ENCODE measurements around the gene APOC3.

The APOC3 gene

DNA sequence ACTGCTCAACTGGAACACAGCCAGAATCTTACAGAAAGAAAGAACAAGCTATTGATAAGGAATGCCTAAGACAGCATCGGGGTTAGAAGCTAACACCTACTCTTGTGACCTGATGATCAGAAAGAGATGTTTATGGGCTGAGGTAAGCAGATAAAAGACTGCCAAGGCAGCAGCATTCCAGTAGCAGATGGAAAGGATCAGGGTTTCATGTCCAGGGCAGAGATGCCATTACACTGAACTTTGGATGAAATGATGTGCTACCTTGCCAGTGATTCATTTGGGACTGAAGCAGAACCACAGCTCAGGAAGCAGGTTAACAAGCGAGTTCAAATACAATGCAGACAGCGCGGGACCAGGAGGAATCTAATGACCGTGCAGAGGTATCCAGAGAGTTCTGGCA lies 34.8 kb downstream of the APOC3 start:
- no peaks in the 10 kb centered on the region for H4K20me1 ChIP-seq (ENCODE audit: insufficient read depth)
- H3K27ac ChIP-seq: no peak overlapping the region
- H3K27me3 ChIP-seq (ENCODE audit: insufficient read depth, low read depth): no peaks in the 10 kb centered on the region
- no peak overlapping the region for H3K4me2 ChIP-seq
- no peak overlapping the region for H3K9ac ChIP-seq
- H2AFZ ChIP-seq (ENCODE audit: low read depth): no peak overlapping the region
- no peaks in the 10 kb centered on the region for H3K4me1 ChIP-seq (ENCODE audit: low read depth, poor library complexity, severe bottlenecking)
- H3K4me3 ChIP-seq (IDR thresholded peaks at IDR 0.05; ENCODE audit: insufficient read depth, low read depth, low read length): no peak overlapping the region
- H3K79me2 ChIP-seq (ENCODE audit: insufficient read depth, low read depth): no peaks in the 10 kb centered on the region
- TF ChIP-seq CTCF (conservative IDR thresholded peaks at IDR 0.05; ENCODE audit: low read depth, low read length): no peak
- H3K36me3 ChIP-seq (ENCODE audit: insufficient read depth): no peaks in the 10 kb centered on the region

GRCh38 chr11:116865696-116866095 lies 36.0 kb downstream of the APOC3 start:
- Histone ChIP-seq H3K4me3 (IDR thresholded peaks at IDR 0.05; ENCODE audit: insufficient read depth, low read depth, low read length) (no peak overlapping the region), H3K4me2 (no peak overlapping the region), H4K20me1 (ENCODE audit: insufficient read depth) (no peaks in the 10 kb centered on the region), H3K27me3 (ENCODE audit: insufficient read depth, low read depth) (no peaks in the 10 kb centered on the region), H3K9ac (no peak overlapping the region), H3K27ac (no peak overlapping the region), H2AFZ (ENCODE audit: low read depth) (no peak overlapping the region), H3K36me3 (ENCODE audit: insufficient read depth) (no peaks in the 10 kb centered on the region), H3K4me1 (ENCODE audit: low read depth, poor library complexity, severe bottlenecking) (no peaks in the 10 kb centered on the region), H3K79me2 (ENCODE audit: insufficient read depth, low read depth) (no peaks in the 10 kb centered on the region)
- TF ChIP-seq CTCF (conservative IDR thresholded peaks at IDR 0.05; ENCODE audit: low read depth, low read length): no peak

DNA sequence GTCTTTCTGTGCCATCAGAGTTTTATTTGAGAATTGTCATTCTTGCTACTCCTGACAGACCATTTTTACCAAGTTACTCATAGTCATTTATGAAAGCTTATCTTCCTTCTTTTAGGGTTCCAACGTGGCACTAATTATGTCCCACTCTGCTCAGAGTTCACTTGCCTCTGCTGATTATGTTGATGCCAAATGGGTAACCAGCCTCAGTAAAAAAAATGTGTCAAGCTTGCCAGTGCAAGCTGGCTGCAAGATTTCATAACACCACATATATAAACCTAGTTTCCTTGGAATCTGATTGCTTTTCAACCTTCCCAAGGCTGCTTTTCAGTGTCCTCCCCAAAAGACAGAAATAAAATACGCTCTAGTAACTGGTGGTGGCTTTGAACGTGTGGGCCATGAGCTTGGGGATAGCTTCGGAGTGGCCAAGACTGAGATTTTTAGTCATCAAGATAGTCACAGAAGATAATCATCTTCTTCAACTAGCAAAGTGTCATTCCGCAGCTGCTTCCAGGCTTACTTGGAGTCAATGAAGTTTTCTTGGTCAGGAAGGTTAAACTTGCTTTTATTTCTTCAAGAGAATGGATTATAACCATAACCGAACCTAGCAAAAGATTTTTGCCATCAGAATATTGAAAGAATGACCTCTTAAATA lies 37.2 kb downstream of the APOC3 start:
- Histone ChIP-seq H3K27ac (no peak overlapping the region), H3K27me3 (ENCODE audit: insufficient read depth, low read depth) (no peaks in the 10 kb centered on the region), H3K79me2 (ENCODE audit: insufficient read depth, low read depth) (no peaks in the 10 kb centered on the region), H3K4me2 (no peak overlapping the region), H2AFZ (ENCODE audit: low read depth) (no peak overlapping the region), H3K36me3 (ENCODE audit: insufficient read depth) (no peaks in the 10 kb centered on the region), H3K4me3 (IDR thresholded peaks at IDR 0.05; ENCODE audit: insufficient read depth, low read depth, low read length) (no peak overlapping the region), H4K20me1 (ENCODE audit: insufficient read depth) (no peaks in the 10 kb centered on the region), H3K4me1 (ENCODE audit: low read depth, poor library complexity, severe bottlenecking) (no peaks in the 10 kb centered on the region), H3K9ac (no peak overlapping the region)
- no peak for TF ChIP-seq CTCF (conservative IDR thresholded peaks at IDR 0.05; ENCODE audit: low read depth, low read length)

GRCh38 chr11:116867619-116868018 lies 37.9 kb downstream of the APOC3 start:
- H4K20me1 ChIP-seq (ENCODE audit: insufficient read depth): no peaks in the 10 kb centered on the region
- H3K9ac ChIP-seq: no peak overlapping the region
- TF ChIP-seq CTCF (conservative IDR thresholded peaks at IDR 0.05; ENCODE audit: low read depth, low read length): no peak
- H3K79me2 ChIP-seq (ENCODE audit: insufficient read depth, low read depth): no peaks in the 10 kb centered on the region
- H3K4me1 ChIP-seq (ENCODE audit: low read depth, poor library complexity, severe bottlenecking): no peaks in the 10 kb centered on the region
- no peak overlapping the region for H3K27ac ChIP-seq
- H3K36me3 ChIP-seq (ENCODE audit: insufficient read depth): no peaks in the 10 kb centered on the region
- H3K27me3 ChIP-seq (ENCODE audit: insufficient read depth, low read depth): no peaks in the 10 kb centered on the region
- no peak overlapping the region for H2AFZ ChIP-seq (ENCODE audit: low read depth)
- no peak overlapping the region for H3K4me3 ChIP-seq (IDR thresholded peaks at IDR 0.05; ENCODE audit: insufficient read depth, low read depth, low read length)
- no peak overlapping the region for H3K4me2 ChIP-seq

Data from KMS-11 (cell line).